OCI-LY1 (cell line): ENCODE measurements around the gene AJAP1.

Source experiments
- EZH2 ChIP-seq: fragments of 200-600 bp; sonication (generic), shearing (Covaris generic); IDR thresholded peaks from 2 replicates; pipeline ENCODE4 v1.8.0; 2017; ENCODE audit warnings: borderline replicate concordance, mixed run types, mild to moderate bottlenecking, antibody characterized with exemption, low read length, moderate library complexity, mixed read lengths
- TF ChIP-seq, protein P1 (sequence below): fragments of 200-600 bp; sonication (generic), shearing (Covaris generic); IDR thresholded peaks from 2 replicates; pipeline ENCODE4 v1.5.1; 2017; ENCODE audit warnings: mild to moderate bottlenecking, antibody characterized with exemption, low read length, moderate library complexity, mixed read lengths

GRCh38 chr1:4662723-4663122 lies 8.3 kb downstream of the AJAP1 start:
- TF ChIP-seq EZH2 = no peak
- TF ChIP-seq, protein P1, sequence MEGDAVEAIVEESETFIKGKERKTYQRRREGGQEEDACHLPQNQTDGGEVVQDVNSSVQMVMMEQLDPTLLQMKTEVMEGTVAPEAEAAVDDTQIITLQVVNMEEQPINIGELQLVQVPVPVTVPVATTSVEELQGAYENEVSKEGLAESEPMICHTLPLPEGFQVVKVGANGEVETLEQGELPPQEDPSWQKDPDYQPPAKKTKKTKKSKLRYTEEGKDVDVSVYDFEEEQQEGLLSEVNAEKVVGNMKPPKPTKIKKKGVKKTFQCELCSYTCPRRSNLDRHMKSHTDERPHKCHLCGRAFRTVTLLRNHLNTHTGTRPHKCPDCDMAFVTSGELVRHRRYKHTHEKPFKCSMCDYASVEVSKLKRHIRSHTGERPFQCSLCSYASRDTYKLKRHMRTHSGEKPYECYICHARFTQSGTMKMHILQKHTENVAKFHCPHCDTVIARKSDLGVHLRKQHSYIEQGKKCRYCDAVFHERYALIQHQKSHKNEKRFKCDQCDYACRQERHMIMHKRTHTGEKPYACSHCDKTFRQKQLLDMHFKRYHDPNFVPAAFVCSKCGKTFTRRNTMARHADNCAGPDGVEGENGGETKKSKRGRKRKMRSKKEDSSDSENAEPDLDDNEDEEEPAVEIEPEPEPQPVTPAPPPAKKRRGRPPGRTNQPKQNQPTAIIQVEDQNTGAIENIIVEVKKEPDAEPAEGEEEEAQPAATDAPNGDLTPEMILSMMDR = no peak
